ENCODE results near the gene GLP1R. TPM values are rescaled to one million over a fixed set of nuclear protein-coding genes. Genes with fewer than 3 reads are reported as not detected.

The GLP1R gene
- total RNA-seq, 1 experiment from 2014 or later: 0.85 TPM

DNA sequence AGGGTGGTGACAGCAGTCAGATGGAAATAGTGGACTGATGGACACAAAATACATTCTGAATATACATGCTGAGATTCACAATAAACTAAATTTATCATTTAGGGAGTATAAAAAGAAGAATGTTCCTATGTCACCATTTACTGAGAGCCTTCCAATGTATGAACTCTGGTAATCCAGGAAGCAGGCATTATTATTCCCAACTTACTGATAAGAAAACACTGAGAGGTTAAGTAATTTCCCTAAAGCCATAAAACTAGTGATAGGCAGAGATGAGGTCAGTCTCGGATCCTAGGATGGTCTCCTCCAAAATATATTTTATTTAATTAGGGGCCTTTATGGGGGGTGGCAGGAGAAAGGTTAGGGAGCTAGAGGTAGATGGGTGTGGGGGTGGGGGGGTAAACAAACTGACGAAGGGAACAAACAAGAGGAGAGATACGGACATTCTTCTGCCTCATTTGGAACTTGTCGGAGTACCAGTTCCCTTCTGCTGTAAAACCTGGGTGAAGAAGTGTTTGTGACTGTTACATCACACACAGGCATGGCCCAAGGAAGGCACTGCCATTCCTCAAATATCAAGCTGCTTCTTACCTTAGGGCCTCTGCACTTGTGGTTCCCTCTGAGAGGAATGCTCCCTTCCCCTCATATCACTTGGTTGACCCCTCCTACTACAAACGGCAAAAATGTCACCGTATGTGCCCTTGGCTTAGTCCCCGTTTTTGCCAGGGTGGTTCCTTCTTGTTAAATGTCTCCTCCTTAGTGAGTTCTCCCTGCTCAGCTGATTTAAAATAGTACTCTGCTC is 59.7 kb downstream of the GLP1R start:
- TF ChIP-seq, protein P1, sequence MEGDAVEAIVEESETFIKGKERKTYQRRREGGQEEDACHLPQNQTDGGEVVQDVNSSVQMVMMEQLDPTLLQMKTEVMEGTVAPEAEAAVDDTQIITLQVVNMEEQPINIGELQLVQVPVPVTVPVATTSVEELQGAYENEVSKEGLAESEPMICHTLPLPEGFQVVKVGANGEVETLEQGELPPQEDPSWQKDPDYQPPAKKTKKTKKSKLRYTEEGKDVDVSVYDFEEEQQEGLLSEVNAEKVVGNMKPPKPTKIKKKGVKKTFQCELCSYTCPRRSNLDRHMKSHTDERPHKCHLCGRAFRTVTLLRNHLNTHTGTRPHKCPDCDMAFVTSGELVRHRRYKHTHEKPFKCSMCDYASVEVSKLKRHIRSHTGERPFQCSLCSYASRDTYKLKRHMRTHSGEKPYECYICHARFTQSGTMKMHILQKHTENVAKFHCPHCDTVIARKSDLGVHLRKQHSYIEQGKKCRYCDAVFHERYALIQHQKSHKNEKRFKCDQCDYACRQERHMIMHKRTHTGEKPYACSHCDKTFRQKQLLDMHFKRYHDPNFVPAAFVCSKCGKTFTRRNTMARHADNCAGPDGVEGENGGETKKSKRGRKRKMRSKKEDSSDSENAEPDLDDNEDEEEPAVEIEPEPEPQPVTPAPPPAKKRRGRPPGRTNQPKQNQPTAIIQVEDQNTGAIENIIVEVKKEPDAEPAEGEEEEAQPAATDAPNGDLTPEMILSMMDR (conservative IDR thresholded peaks at IDR 0.05): no peak
- Mint-ChIP-seq H3K4me1 (0 out of 4 replicates have a peak, but pooled peaks cover 0 to under 1% of the 10 kb centered on the region in 2 experiments), H3K4me3 (no peak overlapping the region), H3K27me3 (ENCODE audit: low read depth) (peaks cover 1% of the 10 kb centered on the region; the same call in 1 of the 2 replicates), H3K9me3 (no peaks in the 10 kb centered on the region), H3K36me3 (ENCODE audit: insufficient read depth in 1 of 3, low read depth in 3 of 3) (peaks cover 0 to 18% (median 8%) of the 10 kb centered on the region in 3 experiments; a peak in 4 of 7 replicates), H3K27ac (no peak overlapping the region)
- no peaks in the 10 kb centered on the region for H3K4me1 ChIP-seq (ENCODE audit: insufficient read depth, low read length)
- WGBS (ENCODE audit: extremely low coverage, insufficient read length, low lambda C conversion rate): no CpG with 5 or more reads among the region's 7 CpGs
- no peak overlapping the region for H3K27ac ChIP-seq (ENCODE audit: insufficient read length, low read depth, low read length)
- no peak overlapping the region for H2AFZ ChIP-seq (ENCODE audit: low read length)
- no peak overlapping the region for H3K23ac ChIP-seq (ENCODE audit: insufficient read length, low read depth, low read length)
- no peak overlapping the region for H3K56ac ChIP-seq (ENCODE audit: insufficient read length, low read depth, low read length)
- H3K18ac ChIP-seq (ENCODE audit: insufficient read length, low read depth, low read length): no peak overlapping the region
- no peak overlapping the region for H2BK20ac ChIP-seq (ENCODE audit: low read depth, low read length, poor library complexity, severe bottlenecking)
- no peaks in the 10 kb centered on the region for H3K79me2 ChIP-seq (ENCODE audit: insufficient read depth, low read length)
- no peak overlapping the region for H4K91ac ChIP-seq (ENCODE audit: insufficient read length, low read depth, low read length)
- no peaks in the 10 kb centered on the region for H3K27me3 ChIP-seq (ENCODE audit: insufficient read depth, low read length)
- no peak overlapping the region for H2AK5ac ChIP-seq (ENCODE audit: insufficient read length, low read length)
- no peak overlapping the region for H3K4ac ChIP-seq (ENCODE audit: low read depth, low read length)
- H3K9ac ChIP-seq (ENCODE audit: extremely low read depth, insufficient read length, low read length): no peak overlapping the region
- H3K79me1 ChIP-seq (ENCODE audit: insufficient read depth, low read depth, low read length, poor library complexity, severe bottlenecking): no peaks in the 10 kb centered on the region
- H2BK5ac ChIP-seq (ENCODE audit: insufficient read length, low read length): no peak overlapping the region
- no peak overlapping the region for H2BK120ac ChIP-seq (ENCODE audit: low read depth, low read length, poor library complexity, severe bottlenecking)
- no peak overlapping the region for H3T11ph ChIP-seq (ENCODE audit: low read length)
- no peak overlapping the region for H2BK15ac ChIP-seq (ENCODE audit: low read depth, low read length)
- peaks cover 2% of the 10 kb centered on the region for H3K23me2 ChIP-seq (ENCODE audit: insufficient read length, low read depth, low read length, poor library complexity, severe bottlenecking)
- H2BK12ac ChIP-seq (ENCODE audit: insufficient read length, low read depth, low read length): no peak overlapping the region
- H4K5ac ChIP-seq (ENCODE audit: insufficient read length, low read depth, low read length): no peak overlapping the region
- H4K8ac ChIP-seq (replicated peaks; ENCODE audit: insufficient read length, low read depth, low read length): no peak overlapping the region
- no peak overlapping the region for H3K4me2 ChIP-seq (ENCODE audit: insufficient read depth, insufficient read length, low read length)
- H4K20me1 ChIP-seq (ENCODE audit: control insufficient read depth, insufficient read depth, insufficient read length): no peaks in the 10 kb centered on the region
- no peak overlapping the region for H3K14ac ChIP-seq (ENCODE audit: insufficient read depth, low read length)
- no peak for DNase-seq
- no peaks in the 10 kb centered on the region for H3K9me3 ChIP-seq (ENCODE audit: control insufficient read depth, low read depth, low read length)
